HFFc6 (cell line): ENCODE measurements around the gene STAU1. TPM values are rescaled to one million over a fixed set of nuclear protein-coding genes. Genes with fewer than 3 reads are reported as not detected.
A peak's percentile ranks its signal among the peaks of the same experiment; 100 is the strongest.

ENCODE experiments used
- DNase-seq: peaks from one replicate; pipeline ENCODE4 v3.0.0-alpha.2; 2018
- H3K27ac Mint-ChIP-seq: 2 replicates; pipeline ENCODE4 v1.8.0; 2020; ENCODE audit warnings: mild to moderate bottlenecking, mixed read lengths
- H3K27me3 Mint-ChIP-seq: 2 replicates; pipeline ENCODE4 v1.8.0; 2021; ENCODE audit warnings: mild to moderate bottlenecking, moderate library complexity, mixed read lengths; ENCODE audit not compliant: insufficient read depth
- H3K36me3 Mint-ChIP-seq: 2 replicates; pipeline ENCODE4 v1.8.0; 2021; ENCODE audit warnings: low read depth, mixed read lengths
- H3K4me1 Mint-ChIP-seq: 2 replicates; pipeline ENCODE4 v1.8.0; 2020; ENCODE audit warnings: low read depth, mixed read lengths
- H3K4me3 Mint-ChIP-seq: 2 replicates; pipeline ENCODE4 v1.8.0; 2020; ENCODE audit warnings: mild to moderate bottlenecking, moderate library complexity, mixed read lengths
- H3K9me3 Mint-ChIP-seq: 2 replicates; pipeline ENCODE4 v1.8.0; 2020; ENCODE audit warnings: mild to moderate bottlenecking, mixed read lengths
- CTCF ChIP-seq: fragments of 200-600 bp; sonication (generic); IDR thresholded peaks from 2 replicates; pipeline ENCODE4 v1.5.0; 2021; ENCODE audit warnings: antibody characterized with exemption, mild to moderate bottlenecking
- total RNA-seq, 6 experiments: library from RNA; stranded (reverse); fragmentation: NEBNext Ultra II Directional; extraction: Animal tissue kit (Norgen Biotek cat#: 25700); gene quantifications; 2 replicates in 1 of 6; 3 replicates in 5 of 6; pipeline ENCODE4 v1.2.3, GENCODE V29; 2021

The STAU1 gene
- total RNA-seq, 6 experiments from 2014 or later, result 85.6 to 95.4 (median 87.9) TPM

- Mint-ChIP-seq H3K4me1 (peaks cover 56% of the 10 kb centered on the region), H3K4me3 (no peak overlapping the region), H3K9me3 (no peaks in the 10 kb centered on the region), H3K27ac (no peak overlapping the region), H3K27me3 (no peaks in the 10 kb centered on the region), H3K36me3 (peaks cover 14% of the 10 kb centered on the region)
- no peak for TF ChIP-seq CTCF
- no peak for DNase-seq
Observed at GRCh38 chr20:49181265-49181877, 6.8 kb downstream of the STAU1 start.

GRCh38 chr20:49179368-49180277 is 8.5 kb downstream of the STAU1 start:
- no peak for TF ChIP-seq CTCF
- no peak for DNase-seq
- peaks cover 8% of the 10 kb centered on the region; the same call in 1 of the 2 replicates for H3K36me3 Mint-ChIP-seq
- H3K4me1 Mint-ChIP-seq, result peaks cover 43% of the 10 kb centered on the region
- peak overlapping the region; percentile 22; the same call in 1 of the 2 replicates for H3K27ac Mint-ChIP-seq
- H3K4me3 Mint-ChIP-seq, result no peak overlapping the region
- H3K9me3 Mint-ChIP-seq, result no peaks in the 10 kb centered on the region
- no peaks in the 10 kb centered on the region for H3K27me3 Mint-ChIP-seq

- H3K36me3 Mint-ChIP-seq, result peaks cover 15% of the 10 kb centered on the region
- no peak overlapping the region for H3K4me3 Mint-ChIP-seq
- no peak for TF ChIP-seq CTCF
- no peak for DNase-seq
- no peaks in the 10 kb centered on the region for H3K9me3 Mint-ChIP-seq
- H3K27me3 Mint-ChIP-seq, result peaks cover 1% of the 10 kb centered on the region; the same call in 1 of the 2 replicates
- no peak overlapping the region for H3K27ac Mint-ChIP-seq
- H3K4me1 Mint-ChIP-seq, result no peaks in the 10 kb centered on the region; the same call in 1 of the 2 replicates
Observed at GRCh38 chr20:49174183-49174582, 14.0 kb downstream of the STAU1 start.

- Mint-ChIP-seq H3K4me1 (peaks cover 17% of the 10 kb centered on the region), H3K9me3 (no peaks in the 10 kb centered on the region), H3K4me3 (no peak overlapping the region), H3K36me3 (peaks cover 7% of the 10 kb centered on the region), H3K27ac (no peak overlapping the region), H3K27me3 (peaks cover 1% of the 10 kb centered on the region; the same call in 1 of the 2 replicates)
- TF ChIP-seq CTCF, result no peak
- DNase-seq, result no peak
Observed at GRCh38 chr20:49172413-49172812, 15.7 kb downstream of the STAU1 start.

DNA sequence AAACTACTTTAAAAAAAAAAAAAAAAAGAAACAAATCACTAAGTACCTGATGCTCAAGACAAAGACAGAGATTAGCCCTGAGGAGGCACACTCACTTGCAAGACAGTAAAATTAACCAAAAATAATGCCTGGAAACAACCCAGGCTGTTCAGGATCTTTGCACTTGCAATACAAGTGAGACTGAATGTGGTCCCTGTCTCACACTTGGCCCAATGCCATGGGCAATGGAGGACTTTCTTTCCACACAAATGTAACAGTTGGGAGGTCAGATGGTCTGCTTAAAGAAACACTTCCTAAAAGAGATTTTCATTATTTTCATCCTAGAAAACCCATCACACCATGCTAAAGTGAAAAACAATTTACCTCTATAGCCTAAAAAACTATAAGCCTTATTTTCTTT is 16.2 kb downstream of the STAU1 start:
- Mint-ChIP-seq H3K9me3 (no peaks in the 10 kb centered on the region), H3K4me3 (no peak overlapping the region), H3K4me1 (peaks cover 22% of the 10 kb centered on the region), H3K27me3 (peaks cover 1% of the 10 kb centered on the region; the same call in 1 of the 2 replicates), H3K36me3 (peaks cover 7% of the 10 kb centered on the region), H3K27ac (no peak overlapping the region)
- TF ChIP-seq CTCF, result no peak
- no peak for DNase-seq
